Measurements from ENCODE around the gene QRICH2.

QRICH2 gene

GRCh38 chr17:76274112-76274956 lies 33.7 kb downstream of the QRICH2 start:
- H3F3A ChIP-seq (ENCODE audit: insufficient read depth, low read length) = peaks cover 43% of the 10 kb centered on the region
- no peak overlapping the region for H3K4me3 ChIP-seq (ENCODE audit: low read length)
- H3K79me2 ChIP-seq (ENCODE audit: low read length) = peaks cover 8% of the 10 kb centered on the region
- no peaks in the 10 kb centered on the region for H3K9me3 ChIP-seq (replicated peaks; ENCODE audit: insufficient read depth, low read length)
- peaks cover 9% of the 10 kb centered on the region; the same call in 1 of the 2 replicates for H3K4me1 ChIP-seq (ENCODE audit: low read length)
- no peak for TF ChIP-seq EZH2 (optimal IDR thresholded peaks at IDR 0.05; ENCODE audit: low read depth, low read length)
- TF ChIP-seq EZH2phosphoT487 (IDR thresholded peaks at IDR 0.05; ENCODE audit: low read length) = no peak
- no peak for TF ChIP-seq CTCF (IDR thresholded peaks at IDR 0.05; ENCODE audit: low read length)
- H3K9ac ChIP-seq (ENCODE audit: low read length) = no peak overlapping the region
- H3K27ac ChIP-seq (ENCODE audit: low read length) = no peak overlapping the region; the same call in 1 of the 2 replicates
- H2AFZ ChIP-seq (ENCODE audit: low read length) = no peak overlapping the region
- H3K27me3 ChIP-seq (replicated peaks; ENCODE audit: insufficient read depth, low read length) = no peaks in the 10 kb centered on the region
- H3K4me2 ChIP-seq (ENCODE audit: low read depth, low read length) = no peak overlapping the region
- no peaks in the 10 kb centered on the region for H3K36me3 ChIP-seq (replicated peaks; ENCODE audit: insufficient read depth, low read length)
- H3K9me2 ChIP-seq (replicated peaks; ENCODE audit: insufficient read depth, low read length) = no peaks in the 10 kb centered on the region
- H4K20me1 ChIP-seq (ENCODE audit: insufficient read depth, low read length) = no peaks in the 10 kb centered on the region
- no peak for DNase-seq

GRCh38 chr17:76273445-76274111 lies 34.5 kb downstream of the QRICH2 start:
- Histone ChIP-seq H3K27me3 (replicated peaks; ENCODE audit: insufficient read depth, low read length) (no peaks in the 10 kb centered on the region), H3K9ac (ENCODE audit: low read length) (no peak overlapping the region), H3K9me3 (replicated peaks; ENCODE audit: insufficient read depth, low read length) (no peaks in the 10 kb centered on the region), H3K9me2 (replicated peaks; ENCODE audit: insufficient read depth, low read length) (no peaks in the 10 kb centered on the region), H3K79me2 (ENCODE audit: low read length) (peaks cover 16% of the 10 kb centered on the region), H4K20me1 (ENCODE audit: insufficient read depth, low read length) (no peaks in the 10 kb centered on the region), H3K4me1 (ENCODE audit: low read length) (peaks cover 14% of the 10 kb centered on the region; the same call in 1 of the 2 replicates), H2AFZ (ENCODE audit: low read length) (no peak overlapping the region), H3K4me2 (ENCODE audit: low read depth, low read length) (no peak overlapping the region), H3K36me3 (replicated peaks; ENCODE audit: insufficient read depth, low read length) (no peaks in the 10 kb centered on the region), H3K27ac (ENCODE audit: low read length) (no peak overlapping the region), H3K4me3 (ENCODE audit: low read length) (no peak overlapping the region), H3F3A (ENCODE audit: insufficient read depth, low read length) (peaks cover 49% of the 10 kb centered on the region)
- DNase-seq = no peak
- no peak for TF ChIP-seq EZH2 (optimal IDR thresholded peaks at IDR 0.05; ENCODE audit: low read depth, low read length)
- TF ChIP-seq CTCF (IDR thresholded peaks at IDR 0.05; ENCODE audit: low read length) = no peak
- no peak for TF ChIP-seq EZH2phosphoT487 (IDR thresholded peaks at IDR 0.05; ENCODE audit: low read length)

- peaks cover 23% of the 10 kb centered on the region for H3K79me2 ChIP-seq (ENCODE audit: low read length)
- no peak for DNase-seq
- peaks cover 51% of the 10 kb centered on the region for H3F3A ChIP-seq (ENCODE audit: insufficient read depth, low read length)
- no peak for TF ChIP-seq EZH2phosphoT487 (IDR thresholded peaks at IDR 0.05; ENCODE audit: low read length)
- TF ChIP-seq CTCF (IDR thresholded peaks at IDR 0.05; ENCODE audit: low read length) = no peak
- no peak for TF ChIP-seq EZH2 (optimal IDR thresholded peaks at IDR 0.05; ENCODE audit: low read depth, low read length)
- H3K9me3 ChIP-seq (replicated peaks; ENCODE audit: insufficient read depth, low read length) = no peaks in the 10 kb centered on the region
- H3K27me3 ChIP-seq (replicated peaks; ENCODE audit: insufficient read depth, low read length) = no peaks in the 10 kb centered on the region
- no peaks in the 10 kb centered on the region for H3K9me2 ChIP-seq (replicated peaks; ENCODE audit: insufficient read depth, low read length)
- no peak overlapping the region for H3K4me2 ChIP-seq (ENCODE audit: low read depth, low read length)
- peaks cover 18% of the 10 kb centered on the region for H3K4me1 ChIP-seq (ENCODE audit: low read length)
- H3K27ac ChIP-seq (ENCODE audit: low read length) = no peak overlapping the region
- no peaks in the 10 kb centered on the region for H4K20me1 ChIP-seq (ENCODE audit: insufficient read depth, low read length)
- no peaks in the 10 kb centered on the region for H3K36me3 ChIP-seq (replicated peaks; ENCODE audit: insufficient read depth, low read length)
- no peak overlapping the region for H3K4me3 ChIP-seq (ENCODE audit: low read length)
- H2AFZ ChIP-seq (ENCODE audit: low read length) = no peak overlapping the region
- H3K9ac ChIP-seq (ENCODE audit: low read length) = no peak overlapping the region
These were observed 35.3 kb downstream of the QRICH2 start for GRCh38 chr17:76272541-76273444.

Data from MM.1S (cell line).